Thyroid gland (tissue), 4 donors: ENCODE results near the gene TYRO3.

Source experiments
- POLR2A ChIP-seq, 2 donors: fragments of 450-650 bp; IDR thresholded peaks; one replicate each; pipeline ENCODE4 v1.6.1; 2017; ENCODE audit warnings: antibody characterized with exemption in 2 of 2, mild to moderate bottlenecking in 2 of 2, moderate library complexity in 1 of 2
- TF ChIP-seq, protein P1 (sequence below), 6 experiments: fragments of 200-600 bp in 3 of 6; fragments of 450-650 bp in 3 of 6; sonication (generic) in 3 of 6; IDR thresholded peaks; one replicate each; pipeline ENCODE4 v1.5.1; 2016 to 2019; ENCODE audit warnings: antibody characterized with exemption in 6 of 6, mild to moderate bottlenecking in 2 of 6, inconsistent platforms in 1 of 6, moderate library complexity in 1 of 6

DNA sequence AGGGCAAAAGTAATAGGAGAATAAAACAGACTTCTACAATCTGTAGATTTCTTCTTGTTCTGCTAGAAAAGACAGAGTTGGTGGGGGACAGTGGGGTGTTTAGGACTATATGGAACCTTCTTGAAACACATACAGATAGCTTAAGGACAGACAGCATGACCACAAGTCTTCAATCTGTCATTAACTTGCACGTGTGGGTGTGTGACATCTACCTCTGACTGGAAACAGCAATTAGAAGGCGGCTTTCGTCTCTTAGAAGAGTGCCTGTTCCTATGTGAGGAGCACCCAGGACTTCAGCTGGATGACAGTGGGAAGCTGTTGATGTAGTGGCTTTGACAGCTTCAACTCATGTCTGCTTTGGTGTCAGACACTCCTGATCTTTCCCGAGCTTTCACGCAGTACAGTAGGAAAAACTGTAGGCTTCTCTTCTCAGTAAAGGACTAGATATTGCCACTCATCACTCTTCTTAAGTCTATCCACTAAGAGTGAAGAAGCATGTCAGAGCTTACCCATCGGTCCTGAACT lies 44.5 kb downstream of the TYRO3 start:
- TF ChIP-seq, protein P1, sequence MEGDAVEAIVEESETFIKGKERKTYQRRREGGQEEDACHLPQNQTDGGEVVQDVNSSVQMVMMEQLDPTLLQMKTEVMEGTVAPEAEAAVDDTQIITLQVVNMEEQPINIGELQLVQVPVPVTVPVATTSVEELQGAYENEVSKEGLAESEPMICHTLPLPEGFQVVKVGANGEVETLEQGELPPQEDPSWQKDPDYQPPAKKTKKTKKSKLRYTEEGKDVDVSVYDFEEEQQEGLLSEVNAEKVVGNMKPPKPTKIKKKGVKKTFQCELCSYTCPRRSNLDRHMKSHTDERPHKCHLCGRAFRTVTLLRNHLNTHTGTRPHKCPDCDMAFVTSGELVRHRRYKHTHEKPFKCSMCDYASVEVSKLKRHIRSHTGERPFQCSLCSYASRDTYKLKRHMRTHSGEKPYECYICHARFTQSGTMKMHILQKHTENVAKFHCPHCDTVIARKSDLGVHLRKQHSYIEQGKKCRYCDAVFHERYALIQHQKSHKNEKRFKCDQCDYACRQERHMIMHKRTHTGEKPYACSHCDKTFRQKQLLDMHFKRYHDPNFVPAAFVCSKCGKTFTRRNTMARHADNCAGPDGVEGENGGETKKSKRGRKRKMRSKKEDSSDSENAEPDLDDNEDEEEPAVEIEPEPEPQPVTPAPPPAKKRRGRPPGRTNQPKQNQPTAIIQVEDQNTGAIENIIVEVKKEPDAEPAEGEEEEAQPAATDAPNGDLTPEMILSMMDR (IDR thresholded peaks at IDR 0.05), result no peak
- TF ChIP-seq POLR2A (IDR thresholded peaks at IDR 0.05), result no peak
